Testis (tissue), 2 donors: Measurements from ENCODE around the gene FMO1.

Experiments
- CTCF ChIP-seq, 3 experiments: fragments of 450-650 bp in 2 of 3; fragments of 200-600 bp in 1 of 3; sonication (generic) in 1 of 3; IDR thresholded peaks; one replicate each; pipeline ENCODE4 v1.5.1; 2016 to 2019; ENCODE audit warnings: antibody characterized with exemption in 3 of 3, mild to moderate bottlenecking in 2 of 3, moderate library complexity in 1 of 3
- POLR2A ChIP-seq: fragments of 450-650 bp; IDR thresholded peaks from one replicate; pipeline ENCODE4 v1.6.1; 2017; ENCODE audit warnings: antibody characterized with exemption, mild to moderate bottlenecking, moderate library complexity

GRCh38 chr1:171292799-171293198 lies 44.5 kb downstream of the FMO1 start:
- TF ChIP-seq CTCF (IDR thresholded peaks at IDR 0.05) (no peak), POLR2A (no peak)
